Measurements from ENCODE around the gene HLA-DMB. TPM values are rescaled to one million over a fixed set of nuclear protein-coding genes. Genes with fewer than 3 reads are reported as not detected.

Gene HLA-DMB
- total RNA-seq, 2 experiments from 2014 or later, result 19.1 to 20.0 TPM

DNA sequence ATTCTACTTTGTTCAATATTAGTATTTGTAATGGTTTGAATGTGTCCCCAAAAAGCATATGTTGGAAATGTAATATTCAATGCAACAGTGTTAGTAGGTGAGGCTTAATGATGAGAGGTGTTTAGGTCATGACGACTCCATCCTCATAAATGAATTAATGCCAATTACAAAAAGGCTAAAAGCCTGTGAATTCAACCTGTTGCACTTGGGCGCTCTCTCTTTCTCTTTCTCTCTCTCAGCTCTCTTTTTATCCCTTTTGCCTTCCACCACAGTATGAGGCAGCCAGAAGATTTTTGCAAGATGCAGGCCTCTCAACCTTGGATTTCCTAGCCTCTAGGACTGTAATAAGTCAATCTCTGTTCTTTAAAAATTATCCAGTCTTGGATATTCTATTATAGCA lies 52.3 kb downstream of the HLA-DMB start:
- ChIA-PET CTCF (interaction anchor here (2.0 to 2.2 kb wide), 2 partner anchors 66 to 96 kb away, joined by 4 to 10 read pairs; no protein-coding TSS in a partner anchor), POLR2A (interaction anchor here (1.0 kb wide), 2 partner anchors 84 to 86 kb away, joined by 3 read pairs; no protein-coding TSS in a partner anchor)
- no peak overlapping the region for H3K4me3 Mint-ChIP-seq
- no peaks in the 10 kb centered on the region for H3K9me3 Mint-ChIP-seq
- H3K4me1 Mint-ChIP-seq, result peaks cover 3% of the 10 kb centered on the region
- peaks cover 8% of the 10 kb centered on the region for H3K27me3 Mint-ChIP-seq
- no peak overlapping the region for H3K27ac Mint-ChIP-seq
- H3K36me3 Mint-ChIP-seq (ENCODE audit: low read depth), result no peaks in the 10 kb centered on the region
- DNase-seq, result no peak

DNA sequence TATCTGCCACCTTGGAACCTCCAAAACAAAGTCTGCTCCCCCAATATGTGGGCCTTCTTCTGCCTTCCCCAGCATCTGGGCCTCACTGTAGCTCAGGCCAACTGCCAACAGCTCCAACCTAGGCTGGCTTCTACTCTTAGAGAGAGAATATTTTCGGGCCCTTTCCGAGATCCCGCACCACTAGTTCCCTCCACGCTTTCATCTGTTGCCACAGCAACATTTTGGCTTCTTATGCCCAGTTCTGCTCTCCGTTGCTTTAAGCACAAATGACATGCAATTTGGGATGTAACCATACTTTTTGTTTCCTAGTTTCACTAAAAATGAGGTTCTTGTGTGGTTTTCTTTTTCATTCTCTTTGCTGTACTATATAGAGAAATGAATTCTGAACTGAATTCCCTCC lies 53.2 kb downstream of the HLA-DMB start:
- no peak for DNase-seq
- Mint-ChIP-seq H3K4me1 (no peaks in the 10 kb centered on the region), H3K9me3 (no peaks in the 10 kb centered on the region), H3K27ac (no peak overlapping the region), H3K36me3 (ENCODE audit: low read depth) (no peaks in the 10 kb centered on the region), H3K27me3 (peaks cover 8% of the 10 kb centered on the region), H3K4me3 (no peak overlapping the region)
- POLR2A ChIA-PET, result interaction anchor here (1.0 kb wide), 1 partner anchor 87 kb away, joined by 3 read pairs; no protein-coding TSS in a partner anchor
- CTCF ChIA-PET, result interaction anchor here (2.2 to 4.1 kb wide), 2 partner anchors 66 to 97 kb away, joined by 10 to 43 read pairs; partner anchors contain the start of gene HLA-DMA

DNA sequence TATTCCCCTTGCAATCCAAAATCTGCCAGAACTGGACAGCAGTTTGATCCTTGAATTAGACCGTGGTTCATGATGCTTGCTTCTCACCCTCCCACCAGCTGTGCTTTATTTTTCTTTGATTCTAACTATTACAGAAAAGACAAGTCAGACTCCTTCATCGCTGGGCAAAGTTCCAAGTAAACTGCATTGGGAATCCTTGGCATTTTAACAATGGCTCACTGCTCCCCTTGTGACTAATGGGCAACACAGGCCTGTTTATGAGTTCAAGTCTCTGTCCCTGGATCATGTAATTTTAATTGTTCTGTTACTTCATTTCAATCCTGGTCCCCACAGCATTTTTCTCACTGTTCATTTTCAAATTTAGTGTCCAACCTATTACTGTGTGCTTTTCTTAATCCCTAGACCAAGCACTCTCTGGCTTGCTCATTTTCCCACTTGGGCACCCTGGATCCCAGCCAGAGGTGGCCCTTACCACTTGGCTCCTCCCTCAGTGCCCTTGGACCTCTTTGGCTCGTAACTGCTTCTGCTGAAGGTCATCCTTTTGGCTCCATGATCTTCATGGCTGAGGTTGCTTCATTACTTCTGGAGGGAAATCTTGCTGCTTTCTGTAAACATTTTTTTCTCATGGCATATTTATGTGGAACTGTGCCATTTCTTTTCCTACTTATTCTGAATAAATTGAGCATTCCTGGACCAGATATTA lies 54.0 kb downstream of the HLA-DMB start:
- ChIA-PET CTCF (interaction anchor here (1.0 to 5.7 kb wide), 13 partner anchors 8 to 104 kb away, joined by 3 to 70 read pairs (median 7); partner anchors contain the start of genes BRD2 and HLA-DMA), POLR2A (interaction anchor here (1.4 to 2.2 kb wide), 2 partner anchors 85 to 97 kb away, joined by 9 to 18 read pairs; no protein-coding TSS in a partner anchor)
- H3K4me3 Mint-ChIP-seq, result no peak overlapping the region
- no peak for DNase-seq
- H3K36me3 Mint-ChIP-seq (ENCODE audit: low read depth), result no peaks in the 10 kb centered on the region
- H3K9me3 Mint-ChIP-seq, result no peaks in the 10 kb centered on the region
- H3K27me3 Mint-ChIP-seq, result peaks cover 8% of the 10 kb centered on the region
- peaks cover 2% of the 10 kb centered on the region for H3K4me1 Mint-ChIP-seq
- H3K27ac Mint-ChIP-seq, result no peak overlapping the region

DNA sequence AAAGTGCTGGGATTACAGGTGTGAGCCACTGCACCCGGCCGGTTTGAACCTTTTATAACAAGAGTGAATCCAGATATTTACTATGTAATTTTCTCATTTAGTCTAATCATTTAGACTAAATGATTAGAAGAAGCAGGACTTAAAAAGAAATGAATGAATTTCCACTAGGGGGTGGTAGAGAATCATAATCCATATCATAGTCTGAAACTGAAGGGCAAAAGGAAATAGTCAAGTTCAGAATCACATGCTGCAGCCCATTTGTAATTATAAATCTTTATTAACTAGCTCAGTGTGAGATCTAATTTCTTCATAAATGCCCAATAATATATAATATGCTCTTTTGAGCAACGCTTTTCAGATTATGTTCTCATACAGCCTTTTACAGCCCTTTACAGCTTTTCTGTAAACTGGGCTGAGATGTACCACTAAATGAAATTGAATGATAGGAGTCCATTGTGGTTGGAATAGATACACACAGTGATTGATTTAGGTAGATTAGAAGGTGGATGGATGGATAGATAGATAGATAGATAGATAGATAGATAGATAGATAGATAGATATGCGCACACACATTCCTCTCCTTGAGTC lies 55.0 kb downstream of the HLA-DMB start:
- Mint-ChIP-seq H3K27me3 (peaks cover 4% of the 10 kb centered on the region), H3K4me1 (peaks cover 2% of the 10 kb centered on the region), H3K36me3 (ENCODE audit: low read depth) (peaks cover 5% of the 10 kb centered on the region), H3K4me3 (no peak overlapping the region), H3K27ac (no peak overlapping the region), H3K9me3 (no peaks in the 10 kb centered on the region)
- ChIA-PET POLR2A (interaction anchor here (0.7 to 2.2 kb wide), 8 partner anchors 8 to 99 kb away, joined by 3 to 18 read pairs (median 4); no protein-coding TSS in a partner anchor), CTCF (interaction anchor here (0.5 to 5.7 kb wide), 23 partner anchors 9 to 258 kb away, joined by 3 to 70 read pairs (median 6); partner anchors contain the start of genes BRD2, HLA-DMA and TAP2)
- DNase-seq, result no peak

Other genes starting within 250 kb of the HLA-DMB start
- gene HLA-DQA2, start 199.6 kb downstream of the HLA-DMB start, total RNA-seq, result not detected
- not detected for gene HLA-DQB2, start 177.5 kb downstream of the HLA-DMB start, total RNA-seq
- 1 to 10 TPM; 1.5 to 2.2 TPM for gene HLA-DOB, start 124.0 kb downstream of the HLA-DMB start, total RNA-seq
- gene TAP2, start 102.3 kb downstream of the HLA-DMB start, total RNA-seq, result 100 to 1,000 TPM; 203 to 211 TPM
- gene PSMB8, start 97.0 kb downstream of the HLA-DMB start, total RNA-seq, result 100 to 1,000 TPM; 389 to 401 TPM
- gene TAP1, start 87.3 kb downstream of the HLA-DMB start, total RNA-seq, result 100 to 1,000 TPM; 410 to 412 TPM
- 100 to 1,000 TPM; 368 to 372 TPM for gene PSMB9, start 86.8 kb downstream of the HLA-DMB start, total RNA-seq
- gene HLA-DMA, start 12.1 kb upstream of the HLA-DMB start, total RNA-seq, result 10 to 100 TPM; 54.0 to 54.3 TPM
- gene BRD2, start 27.6 kb upstream of the HLA-DMB start, total RNA-seq, result 100 to 1,000 TPM; 290 to 297 TPM
- 1 to 10 TPM; 3.4 to 4.1 TPM for gene HLA-DOA, start 68.6 kb upstream of the HLA-DMB start, total RNA-seq
- gene HLA-DPA1, start 132.6 kb upstream of the HLA-DMB start, total RNA-seq, result 100 to 1,000 TPM; 173 to 176 TPM
- gene HLA-DPB1, start 135.0 kb upstream of the HLA-DMB start, total RNA-seq, result 10 to 100 TPM; 89.8 to 95.6 TPM

Data from activated CD4-positive, alpha-beta memory T cell treated with anti-CD3 and anti-CD28 coated beads, Interleukin-2, amount 10 ng/mL, durations not matched to agents 7 days and 5 days (primary cell).